Mesothelial cell of epicardium (in vitro differentiated cells): ENCODE data around the gene IER5L. TPM values are rescaled to one million over a fixed set of nuclear protein-coding genes. Genes with fewer than 3 reads are reported as not detected.
A peak's percentile ranks its signal among the peaks of the same experiment; 100 is the strongest.

Experiments used
- DNase-seq, 2 experiments: peaks; one replicate each; pipeline ENCODE4 v3.0.0; 2021; ENCODE audit warnings: low spot score in 2 of 2; ENCODE audit not compliant: unreplicated experiment in 2 of 2
- H3K27ac Mint-ChIP-seq: 2 replicates; pipeline ENCODE4 v1.8.0; 2021; ENCODE audit warnings: mixed read lengths
- H3K27me3 Mint-ChIP-seq: 2 replicates; pipeline ENCODE4 v1.8.0; 2021; ENCODE audit warnings: low read depth, mixed read lengths
- H3K36me3 Mint-ChIP-seq: 2 replicates; pipeline ENCODE4 v1.8.0; 2021; ENCODE audit warnings: mixed read lengths
- H3K4me1 Mint-ChIP-seq: 2 replicates; pipeline ENCODE4 v1.8.0; 2021; ENCODE audit warnings: mixed read lengths
- H3K4me3 Mint-ChIP-seq: 2 replicates; pipeline ENCODE4 v1.8.0; 2021; ENCODE audit warnings: mild to moderate bottlenecking, moderate library complexity, mixed read lengths
- H3K9me3 Mint-ChIP-seq: 2 replicates; pipeline ENCODE4 v1.8.0; 2021; ENCODE audit warnings: mixed read lengths
- CTCF ChIP-seq: fragments of 200-600 bp; sonication (generic); IDR thresholded peaks from one replicate; pipeline ENCODE4 v1.5.0; 2021; ENCODE audit warnings: antibody characterized with exemption; ENCODE audit not compliant: unreplicated experiment
- total RNA-seq: library from RNA; stranded (reverse); gene quantifications from 3 replicates; pipeline ENCODE4 v1.2.1, GENCODE V29; 2021

IER5L gene
- total RNA-seq, 1 donor from 2014 or later = 34.7 TPM

- DNase-seq = peak; percentile 60 to 67
- TF ChIP-seq CTCF = no peak
- Mint-ChIP-seq H3K27ac (peak overlapping the region; percentile 100), H3K4me3 (peak overlapping the region; percentile 75), H3K9me3 (no peaks in the 10 kb centered on the region), H3K4me1 (peaks cover 48% of the 10 kb centered on the region), H3K27me3 (no peaks in the 10 kb centered on the region), H3K36me3 (peaks cover 12% of the 10 kb centered on the region)
Observed at GRCh38 chr9:129139993-129140396, 38.1 kb downstream of the IER5L start.

- peak; percentile 98 for TF ChIP-seq CTCF
Observed at GRCh38 chr9:129139233-129139992, 38.6 kb downstream of the IER5L start.

GRCh38 chr9:129138476-129139232 lies 39.4 kb downstream of the IER5L start:
- Mint-ChIP-seq H3K4me3 (no peak overlapping the region), H3K27ac (peak overlapping the region; percentile 100), H3K4me1 (peaks cover 43% of the 10 kb centered on the region), H3K9me3 (no peaks in the 10 kb centered on the region), H3K36me3 (peaks cover 13% of the 10 kb centered on the region), H3K27me3 (no peaks in the 10 kb centered on the region)
- no peak for TF ChIP-seq CTCF
- DNase-seq = no peak

More at GRCh38 chr9:129139233-129139992, 38.6 kb downstream of the IER5L start:
- DNase-seq = peak in 1 of 2 experiments; percentile 75
- H3K27ac Mint-ChIP-seq = peak overlapping the region; percentile 100
- H3K36me3 Mint-ChIP-seq = peaks cover 16% of the 10 kb centered on the region
- no peaks in the 10 kb centered on the region for H3K9me3 Mint-ChIP-seq
- H3K4me3 Mint-ChIP-seq = peak overlapping the region; percentile 75
- H3K27me3 Mint-ChIP-seq = no peaks in the 10 kb centered on the region
- peaks cover 48% of the 10 kb centered on the region for H3K4me1 Mint-ChIP-seq

- Mint-ChIP-seq H3K36me3 (peaks cover 17% of the 10 kb centered on the region), H3K4me1 (peaks cover 40% of the 10 kb centered on the region), H3K27me3 (no peaks in the 10 kb centered on the region), H3K9me3 (no peaks in the 10 kb centered on the region), H3K4me3 (no peak overlapping the region), H3K27ac (no peak overlapping the region)
- no peak for DNase-seq
- TF ChIP-seq CTCF = no peak
Observed at GRCh38 chr9:129138144-129138462, 40.0 kb downstream of the IER5L start.

GRCh38 chr9:129137292-129138143 lies 40.5 kb downstream of the IER5L start:
- DNase-seq = no peak
- no peaks in the 10 kb centered on the region for H3K27me3 Mint-ChIP-seq
- TF ChIP-seq CTCF = no peak
- H3K4me3 Mint-ChIP-seq = no peak overlapping the region
- H3K36me3 Mint-ChIP-seq = peaks cover 17% of the 10 kb centered on the region
- H3K9me3 Mint-ChIP-seq = no peaks in the 10 kb centered on the region
- no peak overlapping the region for H3K27ac Mint-ChIP-seq
- peaks cover 34% of the 10 kb centered on the region for H3K4me1 Mint-ChIP-seq
